Muscle layer of colon (tissue), 2 donors: ENCODE results near the gene PRDX4.
"Not testable (repeated sequence)": the region's sequence is repeated elsewhere in the genome, so short reads cannot be mapped to it uniquely, and the experiment has no call there.

ENCODE experiments used
- H3K27ac ChIP-seq: one replicate; pipeline ENCODE4 v1.7.0; 2013; ENCODE audit warnings: low read depth, mild to moderate bottlenecking, low read length, moderate library complexity
- H3K27me3 ChIP-seq, 2 donors: one replicate each; pipeline ENCODE4 v1.7.0; 2013; ENCODE audit warnings: low read length in 2 of 2, mild to moderate bottlenecking in 2 of 2; ENCODE audit not compliant: insufficient read depth in 2 of 2, control insufficient read depth in 1 of 2
- H3K36me3 ChIP-seq: one replicate; pipeline ENCODE4 v1.7.0; 2013; ENCODE audit warnings: mild to moderate bottlenecking, low read length; ENCODE audit not compliant: insufficient read depth
- H3K4me1 ChIP-seq: one replicate; pipeline ENCODE4 v1.7.0; 2013; ENCODE audit warnings: mild to moderate bottlenecking, low read length; ENCODE audit not compliant: insufficient read depth
- H3K4me3 ChIP-seq, 2 donors: one replicate each; pipeline ENCODE4 v1.7.0; 2013; ENCODE audit warnings: low read length in 2 of 2, low read depth in 1 of 2, mild to moderate bottlenecking in 1 of 2, moderate library complexity in 1 of 2
- H3K9ac ChIP-seq: one replicate; pipeline ENCODE4 v1.7.0; 2013; ENCODE audit warnings: low read length
- H3K9me3 ChIP-seq: one replicate; pipeline ENCODE4 v1.7.0; 2013; ENCODE audit warnings: mild to moderate bottlenecking, low read length
- donor health status: abdominal sarcoma.
- donor health status: Adenocarcinoma of cecum.

Gene PRDX4

GRCh38 chrX:23656684-23657083 is 10.6 kb upstream of the PRDX4 start:
- H3K9me3 ChIP-seq = no peaks in the 10 kb centered on the region
- no peaks in the 10 kb centered on the region for H3K27me3 ChIP-seq
- no peak overlapping the region for H3K4me3 ChIP-seq
- no peak overlapping the region for H3K27ac ChIP-seq
- H3K9ac ChIP-seq = no peak overlapping the region
- no peaks in the 10 kb centered on the region for H3K4me1 ChIP-seq
- H3K36me3 ChIP-seq = no peaks in the 10 kb centered on the region

GRCh38 chrX:23659339-23659738 is 8.0 kb upstream of the PRDX4 start:
- H3K9ac ChIP-seq = no peak overlapping the region
- H3K27me3 ChIP-seq = no peaks in the 10 kb centered on the region
- H3K36me3 ChIP-seq = no peaks in the 10 kb centered on the region
- H3K4me3 ChIP-seq = no peak overlapping the region
- no peaks in the 10 kb centered on the region for H3K9me3 ChIP-seq
- no peaks in the 10 kb centered on the region for H3K4me1 ChIP-seq
- H3K27ac ChIP-seq = no peak overlapping the region

GRCh38 chrX:23660083-23660765 is 7.1 kb upstream of the PRDX4 start:
- not testable (repeated sequence) for H3K36me3 ChIP-seq, H3K9me3 ChIP-seq, H3K9ac ChIP-seq, H3K4me1 ChIP-seq, H3K4me3 ChIP-seq, H3K27ac ChIP-seq, H3K27me3 ChIP-seq

- Histone ChIP-seq H3K9ac (no peak overlapping the region), H3K27me3 (no peaks in the 10 kb centered on the region), H3K27ac (no peak overlapping the region), H3K9me3 (no peaks in the 10 kb centered on the region), H3K4me3 (no peak overlapping the region), H3K36me3 (no peaks in the 10 kb centered on the region), H3K4me1 (no peaks in the 10 kb centered on the region)
These were observed 6.5 kb upstream of the PRDX4 start for GRCh38 chrX:23660766-23661132.

GRCh38 chrX:23661671-23662070 is 5.6 kb upstream of the PRDX4 start:
- no peak overlapping the region for H3K27ac ChIP-seq
- H3K4me1 ChIP-seq = no peaks in the 10 kb centered on the region
- no peaks in the 10 kb centered on the region for H3K27me3 ChIP-seq
- no peak overlapping the region for H3K9ac ChIP-seq
- no peak overlapping the region for H3K4me3 ChIP-seq
- H3K36me3 ChIP-seq = no peaks in the 10 kb centered on the region
- no peaks in the 10 kb centered on the region for H3K9me3 ChIP-seq

GRCh38 chrX:23662187-23662586 is 5.1 kb upstream of the PRDX4 start:
- Histone ChIP-seq H3K9me3 (no peaks in the 10 kb centered on the region), H3K9ac (no peak overlapping the region), H3K4me1 (no peaks in the 10 kb centered on the region), H3K4me3 (no peak overlapping the region), H3K36me3 (no peaks in the 10 kb centered on the region), H3K27ac (no peak overlapping the region), H3K27me3 (no peaks in the 10 kb centered on the region)

- Histone ChIP-seq H3K27me3 (no peaks in the 10 kb centered on the region), H3K36me3 (no peaks in the 10 kb centered on the region), H3K4me1 (no peaks in the 10 kb centered on the region), H3K9me3 (no peaks in the 10 kb centered on the region), H3K4me3 (no peak overlapping the region), H3K9ac (no peak overlapping the region), H3K27ac (no peak overlapping the region)
These were observed 4.4 kb upstream of the PRDX4 start for GRCh38 chrX:23662853-23663252.

GRCh38 chrX:23664496-23664895 is 2.8 kb upstream of the PRDX4 start:
- Histone ChIP-seq H3K9ac (no peak overlapping the region), H3K4me1 (no peaks in the 10 kb centered on the region), H3K36me3 (no peaks in the 10 kb centered on the region), H3K27me3 (no peaks in the 10 kb centered on the region), H3K4me3 (no peak overlapping the region), H3K27ac (no peak overlapping the region), H3K9me3 (no peaks in the 10 kb centered on the region)

- Histone ChIP-seq H3K4me3 (no peak overlapping the region), H3K27me3 (no peaks in the 10 kb centered on the region), H3K9ac (no peak overlapping the region), H3K4me1 (no peaks in the 10 kb centered on the region), H3K9me3 (no peaks in the 10 kb centered on the region), H3K36me3 (no peaks in the 10 kb centered on the region), H3K27ac (no peak overlapping the region)
These were observed 1.0 kb upstream of the PRDX4 start for GRCh38 chrX:23666282-23666681.

- no peaks in the 10 kb centered on the region for H3K4me1 ChIP-seq
- no peak overlapping the region for H3K9ac ChIP-seq
- H3K27me3 ChIP-seq = no peaks in the 10 kb centered on the region
- H3K4me3 ChIP-seq = peak overlapping the region in 1 of 2 donors; percentile 44
- no peaks in the 10 kb centered on the region for H3K9me3 ChIP-seq
- no peak overlapping the region for H3K27ac ChIP-seq
- no peaks in the 10 kb centered on the region for H3K36me3 ChIP-seq
These were observed 1.0 kb downstream of the PRDX4 start for GRCh38 chrX:23668335-23668734.

GRCh38 chrX:23670528-23670927 is 3.2 kb downstream of the PRDX4 start:
- Histone ChIP-seq H3K27ac (no peak overlapping the region), H3K9me3 (no peaks in the 10 kb centered on the region), H3K9ac (no peak overlapping the region), H3K4me3 (no peak overlapping the region), H3K36me3 (no peaks in the 10 kb centered on the region), H3K27me3 (no peaks in the 10 kb centered on the region), H3K4me1 (no peaks in the 10 kb centered on the region)

GRCh38 chrX:23673108-23673507 is 5.8 kb downstream of the PRDX4 start:
- H3K36me3 ChIP-seq = no peaks in the 10 kb centered on the region
- H3K4me1 ChIP-seq = no peaks in the 10 kb centered on the region
- H3K27me3 ChIP-seq = no peaks in the 10 kb centered on the region
- H3K4me3 ChIP-seq = no peak overlapping the region
- no peaks in the 10 kb centered on the region for H3K9me3 ChIP-seq
- no peak overlapping the region for H3K27ac ChIP-seq
- no peak overlapping the region for H3K9ac ChIP-seq
